Hippocampal formation (tissue), 2 donors: ENCODE results near the gene ANKRD18A.

ENCODE experiments used
- DNase-seq, 2 donors: peaks; one replicate each; lab custom pipeline; 2025; lab: John Stamatoyannopoulos, UW

ANKRD18A gene

GRCh38 chr9:38529317-38529716, 91.1 kb downstream of the ANKRD18A start:
- no peak for DNase-seq

GRCh38 chr9:38527503-38527902, 92.9 kb downstream of the ANKRD18A start:
- no peak for DNase-seq

- DNase-seq = no peak
These were observed 93.8 kb downstream of the ANKRD18A start for GRCh38 chr9:38526591-38526990.

GRCh38 chr9:38523121-38523520, 97.3 kb downstream of the ANKRD18A start:
- no peak for DNase-seq

GRCh38 chr9:38521762-38522161, 98.6 kb downstream of the ANKRD18A start:
- no peak for DNase-seq
